Kidney (tissue), 14 donors: ENCODE results near the gene BSCL2. TPM values are rescaled to one million over a fixed set of nuclear protein-coding genes. Genes with fewer than 3 reads are reported as not detected.

Experiments used
- DNase-seq, 5 donors: peaks; one replicate each; pipeline ENCODE4 v3.0.0-alpha.2; 2013 to 2020
- FAIRE-seq: peaks from 2 replicates; lab custom pipeline; 2012; peaks lifted over from hg19 to GRCh38; lab: Jason Lieb, UNC
- H3K27ac ChIP-seq, 2 donors: one replicate each; pipeline ENCODE4 v1.7.0; 2013; ENCODE audit warnings: low read depth in 2 of 2, low read length in 2 of 2, inconsistent platforms in 1 of 2
- H3K27me3 ChIP-seq: one replicate; pipeline ENCODE4 v1.7.1; 2013; ENCODE audit warnings: low read length, inconsistent platforms; ENCODE audit not compliant: control insufficient read depth, insufficient read depth
- H3K36me3 ChIP-seq, 3 donors: one replicate each; pipeline versions ENCODE4 v1.7.0 to v1.7.1; 2013; ENCODE audit warnings: low read length in 3 of 3, control low read depth in 1 of 3, inconsistent platforms in 1 of 3; ENCODE audit not compliant: insufficient read depth in 3 of 3, control insufficient read depth in 2 of 3
- H3K4me1 ChIP-seq, 3 donors: one replicate each; pipeline versions ENCODE4 v1.7.0 to v1.7.1; 2013; ENCODE audit warnings: low read length in 3 of 3, inconsistent platforms in 1 of 3, low read depth in 1 of 3; ENCODE audit not compliant: control insufficient read depth in 2 of 3, insufficient read depth in 2 of 3
- H3K4me3 ChIP-seq, 3 donors: one replicate each; pipeline versions ENCODE4 v1.7.0 to v1.8.1; 2013; ENCODE audit warnings: low read length in 3 of 3, control low read depth in 1 of 3, inconsistent platforms in 1 of 3
- H3K9ac ChIP-seq, 3 donors: one replicate each; pipeline versions ENCODE4 v1.7.0 to v1.7.1; 2013; ENCODE audit warnings: low read length in 3 of 3, control low read depth in 1 of 3, inconsistent platforms in 1 of 3
- H3K9me3 ChIP-seq, 3 donors: one replicate each; pipeline versions ENCODE4 v1.7.0 to v1.7.1; 2013; ENCODE audit warnings: low read length in 3 of 3, control low read depth in 1 of 3, inconsistent platforms in 1 of 3; ENCODE audit not compliant: control insufficient read depth in 2 of 3, insufficient read depth in 1 of 3
- intact Hi-C: fragments of 100-400 bp; cut with DNase I; formaldehyde crosslinking; loops from one replicate; pipeline ENCODE4 v1.11.1; 2022
- polyA plus RNA-seq: library from polyadenylated mRNA; stranded (reverse); fragments of 350-450 nt; fragmentation: Illumina TruSeq; extraction: RNeasy Lipid Tissue Mini Kit (QIAGEN cat#74804); gene quantifications from one replicate; pipeline ENCODE4 v1.2.3, GENCODE V29; 2014; ENCODE audit warnings: low read depth, low replicate concordance; ENCODE audit not compliant: insufficient read depth
- total RNA-seq: library from RNA; stranded (reverse); fragmentation: NEBNext Ultra II Directional; extraction: Animal tissue kit (Norgen Biotek cat#: 25700); gene quantifications from one replicate; pipeline ENCODE4 v1.2.1, GENCODE V29; 2021
- TF ChIP-seq, protein P1 (sequence below): IDR thresholded peaks from 3 replicates; pipeline ENCODE4 v1.5.1; 2012; ENCODE audit warnings: mild to moderate bottlenecking, moderate library complexity, borderline replicate concordance; ENCODE audit not compliant: insufficient read depth; ENCODE audit errors: extremely low read depth
- donor health status: control.
- donor health status: control.
- donor health status: control.
- donor health status: control.
- donor health status: control.
- donor health status: DM: yes; HTN: yes; CAD: no.
- donor health status: Normal renal cell carcinoma (clear cell type).

BSCL2 gene
- total and polyA plus RNA-seq, 2 donors from 2014 or later, result 93.2 to 249 TPM

DNA sequence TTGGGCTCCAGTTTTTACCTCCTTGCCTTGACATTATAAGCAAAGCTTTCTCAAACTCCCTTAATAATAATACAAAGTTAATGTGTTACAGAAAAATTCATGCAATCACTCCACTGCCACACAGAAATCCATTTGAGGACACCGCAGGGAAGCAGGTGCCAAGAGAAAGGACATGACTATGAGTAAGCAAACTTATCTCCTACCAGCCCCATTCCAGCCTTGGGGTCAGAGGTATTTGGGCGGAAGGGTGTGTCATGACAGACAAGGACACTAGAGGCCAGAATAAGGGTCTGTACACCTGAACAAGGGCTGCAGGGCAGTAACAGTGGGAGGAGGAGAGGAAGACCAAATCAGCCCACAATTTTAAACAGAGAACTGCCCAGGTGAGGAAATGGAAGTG, 6.1 kb upstream of the BSCL2 start:
- H3K27ac ChIP-seq, result peak overlapping the region; percentile 43 to 45
- peaks cover 0 to 19% (median 15%) of the 10 kb centered on the region in 3 donors for H3K4me1 ChIP-seq
- no peak for FAIRE-seq
- intact Hi-C loops, result no loop called here
- TF ChIP-seq, protein P1, sequence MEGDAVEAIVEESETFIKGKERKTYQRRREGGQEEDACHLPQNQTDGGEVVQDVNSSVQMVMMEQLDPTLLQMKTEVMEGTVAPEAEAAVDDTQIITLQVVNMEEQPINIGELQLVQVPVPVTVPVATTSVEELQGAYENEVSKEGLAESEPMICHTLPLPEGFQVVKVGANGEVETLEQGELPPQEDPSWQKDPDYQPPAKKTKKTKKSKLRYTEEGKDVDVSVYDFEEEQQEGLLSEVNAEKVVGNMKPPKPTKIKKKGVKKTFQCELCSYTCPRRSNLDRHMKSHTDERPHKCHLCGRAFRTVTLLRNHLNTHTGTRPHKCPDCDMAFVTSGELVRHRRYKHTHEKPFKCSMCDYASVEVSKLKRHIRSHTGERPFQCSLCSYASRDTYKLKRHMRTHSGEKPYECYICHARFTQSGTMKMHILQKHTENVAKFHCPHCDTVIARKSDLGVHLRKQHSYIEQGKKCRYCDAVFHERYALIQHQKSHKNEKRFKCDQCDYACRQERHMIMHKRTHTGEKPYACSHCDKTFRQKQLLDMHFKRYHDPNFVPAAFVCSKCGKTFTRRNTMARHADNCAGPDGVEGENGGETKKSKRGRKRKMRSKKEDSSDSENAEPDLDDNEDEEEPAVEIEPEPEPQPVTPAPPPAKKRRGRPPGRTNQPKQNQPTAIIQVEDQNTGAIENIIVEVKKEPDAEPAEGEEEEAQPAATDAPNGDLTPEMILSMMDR, result no peak
- H3K27me3 ChIP-seq, result no peaks in the 10 kb centered on the region
- H3K9me3 ChIP-seq, result no peaks in the 10 kb centered on the region
- peaks cover 16 to 62% (median 32%) of the 10 kb centered on the region in 3 donors for H3K36me3 ChIP-seq
- no peak for DNase-seq
- peak overlapping the region in 1 of 3 donors; percentile 47 for H3K9ac ChIP-seq
- peak overlapping the region in 1 of 3 donors; percentile 8 for H3K4me3 ChIP-seq

- DNase-seq (peak in 1 of 5 donors; percentile 22), FAIRE-seq (no peak)
- Histone ChIP-seq H3K27me3 (no peaks in the 10 kb centered on the region), H3K27ac (no peak overlapping the region), H3K4me1 (peaks cover 0 to 20% (median 16%) of the 10 kb centered on the region in 3 donors), H3K36me3 (peaks cover 16 to 58% (median 31%) of the 10 kb centered on the region in 3 donors), H3K9ac (peak overlapping the region in 1 of 3 donors; percentile 47), H3K4me3 (no peak overlapping the region), H3K9me3 (no peaks in the 10 kb centered on the region)
- intact Hi-C loops, result no loop called here
- TF ChIP-seq, protein P1, result no peak
Observed at GRCh38 chr11:62712861-62713260, 5.6 kb upstream of the BSCL2 start.

DNA sequence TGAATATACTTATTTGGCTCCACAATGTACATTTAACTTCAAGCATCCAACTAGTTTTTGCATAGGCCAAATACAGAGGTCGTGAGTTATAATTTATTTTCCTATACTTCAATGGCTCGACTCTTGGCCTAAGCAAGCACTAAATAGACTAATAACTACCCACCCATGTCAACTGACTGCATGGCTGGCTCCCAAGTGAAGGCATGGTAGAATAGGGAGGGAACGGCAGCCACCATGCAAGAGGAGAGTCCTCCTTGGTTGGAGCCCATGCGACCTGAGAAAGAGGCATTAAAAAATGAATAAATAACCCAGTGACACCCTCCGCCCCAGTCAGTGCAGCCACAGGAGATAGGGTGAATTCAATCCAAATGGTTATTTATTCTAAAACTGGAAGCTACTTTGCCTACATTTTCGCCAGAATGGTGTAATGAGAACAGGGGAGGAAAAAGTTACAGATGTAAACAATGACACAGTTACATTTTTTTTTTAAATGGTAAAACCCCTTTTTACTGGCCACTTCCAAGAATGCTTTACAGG, 5.1 kb upstream of the BSCL2 start:
- no peak for FAIRE-seq
- H3K4me3 ChIP-seq, result no peak overlapping the region

More for the DNA sequence above, 5.1 kb upstream of the BSCL2 start:
- Histone ChIP-seq H3K9ac (no peak overlapping the region), H3K27ac (no peak overlapping the region), H3K27me3 (no peaks in the 10 kb centered on the region), H3K9me3 (no peaks in the 10 kb centered on the region), H3K36me3 (peaks cover 14 to 53% (median 28%) of the 10 kb centered on the region in 3 donors), H3K4me1 (peaks cover 0 to 20% (median 16%) of the 10 kb centered on the region in 3 donors)
- intact Hi-C loops, result no loop called here
- TF ChIP-seq, protein P1, result no peak
- peak in 2 of 5 donors; percentile 44 to 66 for DNase-seq
